Raji (cell line): Measurements from ENCODE around the gene TICRR.

Experiments used
- POLR2A ChIP-seq: IDR thresholded peaks from 2 replicates; pipeline ENCODE4 v1.6.1; 2011; ENCODE audit warnings: low read depth, low read length, control low read depth; ENCODE audit not compliant: insufficient read depth

Gene TICRR

DNA sequence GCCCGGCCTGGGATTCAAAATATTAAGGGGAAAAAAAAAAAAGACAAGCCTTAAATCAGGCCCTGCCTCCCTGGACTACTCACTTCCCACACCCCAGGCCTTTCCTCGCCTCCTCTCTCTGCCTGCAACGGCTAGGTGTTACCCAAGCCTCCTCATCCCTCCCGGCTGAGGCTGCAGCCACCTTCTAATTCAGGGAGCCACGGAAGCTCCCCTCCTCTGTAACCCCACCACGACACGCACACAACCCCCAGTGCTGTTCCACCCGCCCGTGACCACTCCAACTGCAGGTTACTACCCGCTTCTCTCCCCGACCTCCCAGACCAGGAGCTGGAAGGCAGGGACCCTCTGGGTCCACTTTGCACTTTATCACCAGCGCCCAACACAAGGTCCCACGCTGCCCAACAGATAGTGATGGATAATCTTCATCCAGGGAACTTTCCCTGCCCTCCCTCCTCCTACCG, 79.1 kb downstream of the TICRR start:
- TF ChIP-seq POLR2A, result no peak

DNA sequence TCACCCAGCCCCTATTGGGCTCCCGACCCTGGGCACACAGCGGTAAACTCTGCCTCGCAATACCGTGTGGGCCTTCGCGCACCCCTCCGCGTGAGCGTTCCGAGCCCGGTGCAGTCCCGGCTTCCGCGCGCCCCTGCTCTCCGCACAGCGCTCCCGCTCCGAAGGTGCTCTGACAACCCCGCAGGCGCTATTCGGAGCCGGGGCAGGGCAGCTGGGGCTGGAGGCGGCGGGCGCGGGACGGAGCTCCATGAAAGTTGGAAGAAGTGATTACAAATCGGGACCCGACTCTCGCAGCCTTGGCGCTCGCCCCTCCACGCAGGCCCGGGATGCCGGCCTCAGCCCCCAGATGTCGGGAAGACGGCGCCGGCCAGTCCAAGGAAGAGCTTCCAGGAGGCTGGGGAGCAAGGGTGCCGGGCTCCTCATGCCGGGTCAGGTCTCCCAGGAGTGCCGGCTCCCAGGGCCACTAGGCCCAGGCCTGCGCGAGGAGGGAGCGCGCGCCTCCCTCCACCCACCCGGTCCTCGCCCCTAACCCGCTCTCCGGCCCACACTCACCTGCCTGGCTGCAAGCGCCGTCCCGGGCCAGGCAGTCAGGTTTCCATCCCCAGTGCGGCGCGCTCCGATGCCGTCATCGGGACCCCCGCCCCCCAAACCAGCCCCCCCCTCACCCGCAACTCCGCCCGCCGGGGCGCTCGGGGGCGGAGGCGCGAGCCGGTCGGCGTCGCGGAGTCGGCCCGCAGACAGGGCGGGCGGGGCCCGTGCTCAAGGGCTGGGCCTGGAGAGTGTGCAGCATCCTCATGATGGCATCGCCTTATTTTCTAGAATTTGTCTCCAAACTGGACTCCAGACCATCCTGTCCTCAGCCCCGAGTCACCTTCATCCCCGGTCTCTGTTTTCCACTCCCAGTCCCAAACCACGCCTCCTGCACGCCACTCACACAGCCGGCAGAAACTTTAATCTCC, 79.9 kb downstream of the TICRR start, which contains the start of gene KIF7:
Gene KIF7 (minus strand): TSS at position 621 of the 959 bp plus-strand sequence. CDS start 2,537 bp downstream, outside the sequence.
- no peak for TF ChIP-seq POLR2A

DNA sequence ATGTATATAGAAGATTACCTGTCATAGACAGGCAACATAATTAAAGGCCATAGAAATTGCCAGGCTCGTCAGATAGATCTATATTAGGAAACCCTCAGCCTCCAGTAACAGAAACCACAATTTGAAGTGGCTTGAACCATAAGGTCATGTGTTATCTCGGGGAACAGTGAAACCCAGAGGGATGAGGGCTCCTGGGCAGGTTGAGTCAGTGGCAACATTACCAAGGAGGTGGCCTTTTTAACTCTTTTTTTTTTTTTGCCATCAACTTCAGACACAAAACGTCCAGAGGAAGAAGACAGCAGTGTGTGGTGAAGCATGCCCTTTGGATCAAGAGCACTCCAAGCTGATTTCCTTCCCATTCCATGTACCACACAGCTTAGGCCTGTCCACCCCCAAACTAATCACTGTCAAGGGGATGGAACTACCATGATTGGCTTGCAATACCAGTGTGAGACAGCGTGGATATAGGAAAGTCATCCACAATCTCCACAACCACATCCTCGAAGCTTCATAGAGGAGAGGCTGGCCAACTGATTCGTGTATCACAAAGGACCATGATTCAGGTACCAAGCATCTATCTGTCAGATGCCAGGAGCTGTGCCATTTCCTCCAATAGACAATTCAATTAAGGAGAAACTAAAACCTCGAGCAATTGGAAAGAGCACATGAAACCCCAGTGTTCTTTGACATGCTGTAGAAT, 81.0 kb downstream of the TICRR start:
- no peak for TF ChIP-seq POLR2A

DNA sequence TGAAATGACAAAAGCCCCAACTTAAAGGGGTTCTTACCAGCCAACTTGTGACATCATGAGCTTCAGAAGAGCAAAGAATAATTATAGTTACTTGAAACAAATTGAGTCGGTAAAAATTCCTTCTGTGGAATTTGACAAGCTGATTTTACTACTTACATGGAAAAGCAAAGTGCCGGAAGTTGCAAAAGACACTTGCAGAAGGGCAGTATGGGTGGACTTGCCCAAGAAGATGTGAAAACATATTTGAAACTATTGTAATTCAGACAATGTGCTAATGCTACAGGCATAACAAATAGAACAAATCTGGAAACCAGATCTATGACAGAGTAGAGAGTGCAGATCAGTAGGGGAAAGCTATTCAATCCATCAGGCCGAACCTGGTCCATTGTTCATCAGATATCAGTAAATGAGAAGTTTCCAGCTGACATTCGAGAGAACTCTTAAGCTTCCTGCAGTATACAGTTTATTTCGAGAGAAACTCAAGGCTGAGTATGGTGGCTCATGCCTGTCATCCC, 82.5 kb downstream of the TICRR start:
- TF ChIP-seq POLR2A, result no peak

DNA sequence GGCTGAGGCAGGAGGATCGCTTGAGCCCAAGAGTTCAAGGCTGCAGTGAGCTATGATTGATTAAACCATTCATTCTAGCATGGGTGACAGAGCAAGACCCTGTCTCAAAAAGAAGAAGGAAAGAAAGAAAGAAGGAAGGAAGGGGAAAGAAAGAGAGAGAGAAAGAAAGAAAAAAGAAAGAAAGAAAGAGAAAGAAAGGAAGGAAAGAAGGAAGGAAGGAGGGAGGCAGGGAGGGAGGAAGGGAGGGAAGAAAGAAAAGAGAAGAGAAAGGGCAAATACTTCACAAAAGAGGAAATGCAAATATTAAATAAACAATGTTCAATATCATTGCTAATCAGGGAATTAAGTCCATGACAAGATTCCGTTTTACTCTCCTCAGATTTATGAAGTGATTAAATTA, 84.0 kb downstream of the TICRR start:
- no peak for TF ChIP-seq POLR2A

DNA sequence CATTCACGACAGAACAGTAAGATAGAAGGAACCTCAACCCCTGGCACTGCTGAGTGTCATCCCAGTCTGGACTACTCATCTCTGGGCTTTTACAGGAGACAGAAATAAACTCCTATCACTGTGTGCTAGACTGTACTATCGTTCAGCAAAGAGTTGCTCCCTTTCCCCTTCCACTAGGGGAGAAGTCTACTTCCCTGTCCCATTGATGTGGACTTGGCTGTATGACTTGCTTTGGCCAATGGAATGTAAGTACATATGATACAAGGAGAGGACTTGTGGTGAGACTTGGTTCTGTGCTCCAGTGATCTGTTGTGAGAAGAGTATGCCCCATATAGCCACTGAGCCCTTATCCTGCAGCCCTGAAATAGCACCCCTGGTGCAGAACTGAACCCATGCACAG, 85.3 kb downstream of the TICRR start:
- no peak for TF ChIP-seq POLR2A

DNA sequence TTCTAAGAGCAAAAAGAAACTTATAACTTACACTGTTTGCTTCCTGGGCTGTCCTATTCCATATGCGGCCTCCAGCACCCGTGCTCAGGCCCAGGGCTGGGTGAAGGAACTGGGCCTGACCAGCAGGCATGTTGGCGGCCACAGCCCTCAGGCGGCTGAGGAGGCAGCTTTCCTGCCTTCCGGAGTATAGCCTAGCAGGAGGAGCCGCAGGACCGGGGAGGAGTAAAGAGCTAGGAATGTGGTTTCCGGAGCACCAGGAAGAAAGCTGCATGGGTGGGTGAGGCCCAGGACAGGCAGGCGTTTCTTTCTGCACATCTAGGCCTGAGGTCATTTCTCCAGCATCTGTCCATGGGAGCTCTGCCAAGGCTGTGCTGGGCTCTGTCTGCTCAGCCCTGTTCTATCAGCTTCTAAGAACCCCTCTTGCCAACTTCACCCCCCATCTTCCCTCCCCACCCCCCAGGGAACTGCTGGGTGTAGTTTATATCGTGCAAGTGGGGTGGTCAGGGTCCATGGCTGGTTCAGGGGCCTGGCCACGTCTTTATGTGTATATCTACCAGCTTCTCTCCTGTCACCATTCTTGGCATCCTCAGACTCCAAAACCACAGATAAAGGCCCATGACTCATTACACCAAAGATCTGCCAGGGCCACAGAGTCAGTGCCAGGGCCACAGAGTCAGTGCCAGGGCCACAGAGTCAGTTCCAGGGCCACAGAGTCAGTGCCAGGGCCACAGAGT, 87.8 kb downstream of the TICRR start:
- TF ChIP-seq POLR2A, result no peak

DNA sequence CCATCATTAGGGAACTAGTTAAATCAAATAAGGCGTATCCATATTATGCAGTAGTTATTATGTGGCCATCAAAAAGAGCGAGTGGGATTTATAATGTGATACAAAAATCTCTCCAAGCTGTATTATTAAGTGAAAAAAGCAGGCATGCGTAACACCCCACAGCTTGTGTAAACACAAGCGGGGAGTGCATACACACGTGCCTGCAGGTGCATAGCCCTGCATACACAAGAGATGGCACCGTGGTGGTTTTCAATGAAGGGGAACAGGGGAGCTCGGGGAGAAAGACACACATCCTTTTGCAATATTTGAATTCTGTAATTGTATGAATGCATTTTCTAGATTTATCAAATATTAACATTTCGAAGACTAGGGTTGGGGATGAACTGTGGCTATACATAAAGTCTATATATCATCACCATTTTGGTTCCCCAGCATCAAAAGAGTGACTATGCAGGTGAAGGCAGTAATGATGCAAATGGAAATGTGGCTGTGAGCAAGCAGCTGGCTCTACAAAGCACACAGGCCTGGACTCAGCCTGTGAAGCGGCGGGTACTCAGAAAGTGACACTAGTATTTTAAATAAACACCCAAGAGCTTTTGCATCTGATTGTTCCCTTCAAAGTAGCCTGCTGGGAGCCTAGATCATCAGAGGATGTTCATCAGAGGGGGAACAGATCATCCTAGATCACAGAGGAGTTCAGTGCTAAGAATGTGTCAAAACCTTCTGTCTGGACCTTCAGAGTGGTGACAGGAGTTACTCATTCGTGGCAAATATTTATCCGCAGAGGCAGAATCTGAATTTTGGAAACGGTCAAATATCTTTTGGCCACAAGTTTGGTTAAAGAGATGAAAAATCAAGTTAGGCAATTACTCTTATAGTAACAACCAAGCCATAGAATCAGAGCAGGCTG, 89.4 kb downstream of the TICRR start:
- TF ChIP-seq POLR2A, result no peak

DNA sequence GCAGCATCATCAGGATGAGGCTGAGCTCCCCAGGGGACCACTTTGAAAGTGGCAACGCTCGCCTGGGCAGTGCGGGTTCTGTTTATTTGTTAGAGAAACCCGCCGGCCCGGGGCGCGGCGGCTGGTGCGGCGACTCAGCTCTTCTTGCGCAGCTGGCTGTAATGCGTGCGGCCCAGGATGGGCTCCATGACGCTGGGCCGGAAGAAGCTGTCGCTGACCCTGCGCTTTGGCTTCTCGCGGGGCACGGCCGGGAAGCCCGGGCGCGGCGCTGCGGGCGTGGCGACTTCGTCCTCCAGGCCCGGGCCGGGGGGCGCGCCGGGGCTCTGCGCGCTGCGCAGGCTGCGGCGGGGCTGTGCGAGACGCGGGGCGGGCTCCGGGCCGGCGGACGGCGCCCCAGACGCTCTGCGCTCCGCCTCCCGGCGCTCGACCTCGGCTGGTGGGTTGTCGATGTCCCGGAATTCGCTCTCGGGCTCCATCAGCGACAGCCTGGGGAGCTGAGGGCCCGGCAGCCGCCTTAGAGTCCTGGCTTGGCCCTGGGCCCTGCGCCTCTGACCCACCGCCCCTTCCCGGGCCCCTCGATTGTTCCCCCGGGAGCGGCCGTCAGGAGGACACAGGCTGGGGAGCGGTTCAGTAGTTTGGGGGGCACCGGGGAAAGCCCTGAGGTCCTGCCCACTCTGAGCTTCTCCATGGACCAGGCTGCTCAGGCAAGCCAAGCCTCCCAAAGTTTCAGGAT, 90.3 kb downstream of the TICRR start:
- TF ChIP-seq POLR2A, result no peak

DNA sequence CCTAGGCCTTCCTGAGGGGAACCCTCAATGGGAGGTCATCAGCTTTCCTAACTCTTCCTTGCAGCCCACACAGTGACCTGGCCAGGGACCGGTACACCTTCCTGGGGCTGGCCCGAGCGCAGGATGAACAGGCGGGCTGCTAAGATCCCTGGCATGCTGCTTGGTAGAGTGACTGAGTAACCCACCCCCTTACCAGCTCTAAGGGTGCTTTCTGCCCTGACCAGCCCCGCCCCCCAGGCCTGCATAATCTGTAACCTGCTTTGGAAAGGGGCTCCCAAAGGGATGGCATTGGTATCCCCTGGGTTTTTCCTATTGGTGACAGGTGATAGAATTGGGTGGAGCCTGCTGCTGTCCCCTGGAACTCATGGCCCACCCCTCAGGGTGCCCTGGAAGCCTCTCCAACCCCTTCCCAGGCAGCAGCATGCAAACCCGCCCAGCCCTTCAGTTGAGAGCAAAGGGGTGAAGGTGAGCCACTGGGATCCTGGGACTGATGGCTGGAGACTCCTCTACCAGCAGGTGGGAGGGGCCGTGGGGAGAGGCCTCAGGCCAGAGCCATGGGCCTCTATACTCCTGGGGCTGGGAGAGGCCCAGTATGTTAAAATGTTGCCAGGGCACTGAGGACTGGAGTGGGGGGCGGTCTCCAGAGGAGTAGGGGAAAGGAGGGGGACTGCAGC, 91.1 kb downstream of the TICRR start:
- no peak for TF ChIP-seq POLR2A

DNA sequence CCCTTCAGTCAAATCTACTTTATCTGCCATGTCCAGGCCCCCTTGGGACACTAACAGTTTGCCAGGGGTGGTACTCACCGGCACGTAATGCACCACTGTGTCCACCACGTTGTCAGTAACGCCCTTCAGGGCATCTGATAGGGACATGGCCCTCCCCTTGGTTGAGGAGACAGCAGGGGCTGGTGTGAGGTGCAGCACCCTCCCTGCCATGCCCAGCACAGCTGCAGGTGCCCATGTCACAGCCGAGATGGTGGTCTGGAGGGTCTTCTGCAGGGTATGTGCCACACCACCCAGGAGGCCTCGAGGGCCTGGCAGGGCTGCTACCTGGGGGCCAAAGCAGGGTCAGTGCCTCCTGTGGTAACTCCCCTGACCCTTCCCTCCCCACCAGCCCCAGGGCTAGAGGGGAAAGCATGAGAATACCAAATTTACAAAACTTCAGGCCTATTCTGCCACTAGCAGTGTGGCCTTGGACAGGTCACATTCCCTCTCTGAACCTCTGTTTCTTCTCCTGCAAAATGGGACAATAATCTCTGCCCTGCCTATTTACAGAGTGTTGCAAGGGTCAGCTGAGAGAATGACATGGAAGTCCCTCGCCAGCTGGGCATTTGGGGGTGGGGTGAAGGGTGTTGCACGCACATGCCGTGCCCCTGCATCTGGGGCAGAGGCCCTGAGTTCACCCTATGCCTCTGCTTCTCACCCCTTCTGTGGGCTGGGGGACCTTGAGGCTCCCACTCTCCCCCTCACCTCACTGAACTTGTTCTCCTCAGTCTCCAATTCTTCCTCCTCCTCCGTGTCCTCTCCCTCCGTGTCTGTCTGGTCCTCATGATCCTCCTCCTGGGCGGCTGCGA, 91.8 kb downstream of the TICRR start:
- TF ChIP-seq POLR2A, result no peak

DNA sequence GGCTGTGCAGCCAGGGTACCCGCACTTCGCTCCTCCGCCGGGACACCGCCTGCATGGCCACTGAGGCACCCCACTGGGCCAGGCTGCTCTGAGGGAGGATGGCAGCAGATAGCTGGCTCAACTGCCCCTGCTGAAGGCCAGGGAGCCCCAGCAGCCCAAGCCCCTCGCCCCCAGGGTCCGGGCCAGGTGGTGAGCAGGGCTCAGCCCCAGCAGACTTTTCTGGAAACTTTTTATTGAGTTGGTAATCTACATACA, 92.4 kb downstream of the TICRR start:
- TF ChIP-seq POLR2A, result no peak
